GM19324 (cell line): ENCODE data around the gene SORBS1.
A peak's percentile ranks its signal among the peaks of the same experiment; 100 is the strongest.

Source experiments
- ATAC-seq: cut with Tn5 transposase; IDR thresholded peaks from one replicate; pipeline ENCODE4 v1.9.1; 2021; ENCODE audit warnings: mild to moderate bottlenecking, moderate library complexity; ENCODE audit not compliant: unreplicated experiment, low FRiP score

SORBS1 gene

GRCh38 chr10:95308389-95309302 is 252.5 kb downstream of the SORBS1 start:
- ATAC-seq = no peak

GRCh38 chr10:95306851-95307250 is 254.3 kb downstream of the SORBS1 start:
- no peak for ATAC-seq

GRCh38 chr10:95306318-95306650 is 254.9 kb downstream of the SORBS1 start:
- no peak for ATAC-seq

- no peak for ATAC-seq
Measured at GRCh38 chr10:95305606-95306317, 255.4 kb downstream of the SORBS1 start.

GRCh38 chr10:95304976-95305375 is 256.2 kb downstream of the SORBS1 start:
- ATAC-seq = no peak

- no peak for ATAC-seq
Measured at GRCh38 chr10:95304463-95304862, 256.7 kb downstream of the SORBS1 start.

- ATAC-seq = no peak
Measured at GRCh38 chr10:95303950-95304349, 257.2 kb downstream of the SORBS1 start.

- ATAC-seq = no peak
Measured at GRCh38 chr10:95303535-95303934, 257.6 kb downstream of the SORBS1 start.

- no peak for ATAC-seq
Measured at GRCh38 chr10:95300022-95300539, 261.1 kb downstream of the SORBS1 start.

GRCh38 chr10:95297402-95297801 is 263.8 kb downstream of the SORBS1 start:
- ATAC-seq = peak; percentile 31

GRCh38 chr10:95296764-95297163 is 264.4 kb downstream of the SORBS1 start:
- ATAC-seq = no peak

- ATAC-seq = peak; percentile 84
Measured at GRCh38 chr10:95295031-95295755, 266.0 kb downstream of the SORBS1 start.

- ATAC-seq = no peak
Measured at GRCh38 chr10:95293631-95294030, 267.5 kb downstream of the SORBS1 start.

- no peak for ATAC-seq
Measured at GRCh38 chr10:95291365-95292039, 269.7 kb downstream of the SORBS1 start.

- ATAC-seq = peak; percentile 55
Measured at GRCh38 chr10:95290461-95291364, 270.5 kb downstream of the SORBS1 start, which contains the start of gene PDLIM1. PDLIM1 (minus strand) TSS chr10:95291003; CDS start chr10:95290915, 88 bp downstream.

- ATAC-seq = no peak
Measured at GRCh38 chr10:95289921-95290421, 271.2 kb downstream of the SORBS1 start.

GRCh38 chr10:95289003-95289920 is 271.9 kb downstream of the SORBS1 start:
- ATAC-seq = no peak

GRCh38 chr10:95288303-95288702 is 272.9 kb downstream of the SORBS1 start:
- ATAC-seq = no peak
